ENCODE results near the gene BAG5.

DNA sequence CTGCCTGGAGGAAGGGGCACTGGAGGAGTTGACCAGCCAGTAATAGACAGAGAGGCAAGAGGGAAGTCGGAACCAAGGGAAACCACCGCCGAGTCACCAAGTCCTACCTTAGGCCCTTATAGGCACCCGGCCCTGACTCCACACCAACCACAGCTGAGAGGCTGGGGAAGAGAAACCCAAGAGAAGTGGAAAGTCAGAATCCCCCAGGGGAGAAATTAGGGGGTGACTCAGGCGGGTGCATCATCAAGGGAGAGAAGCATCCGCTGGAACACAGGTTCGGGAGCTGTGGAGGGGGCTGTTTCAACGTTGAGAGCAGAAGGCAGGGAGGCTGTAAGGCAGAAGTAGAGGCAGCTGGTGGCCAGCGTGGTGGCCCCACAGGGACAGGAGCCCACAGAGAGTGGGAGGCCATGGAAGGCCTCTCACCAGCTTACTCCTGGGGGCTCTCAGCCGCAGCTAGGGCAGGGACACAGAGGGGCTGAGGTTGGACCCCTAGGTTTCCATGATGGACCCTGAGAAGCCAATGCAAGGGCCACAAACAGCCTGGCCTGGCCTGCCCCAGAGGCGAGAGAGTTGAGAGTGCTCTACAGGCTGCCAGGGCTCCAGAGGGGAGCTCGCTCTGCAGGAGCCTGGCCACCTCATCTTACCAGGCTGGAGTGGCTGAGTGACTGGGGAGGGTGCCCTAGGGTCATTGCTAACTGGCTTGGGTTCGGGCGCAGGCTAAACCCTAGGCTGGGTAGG, 34.9 kb downstream of the BAG5 start:
- TF ChIP-seq, protein P1, sequence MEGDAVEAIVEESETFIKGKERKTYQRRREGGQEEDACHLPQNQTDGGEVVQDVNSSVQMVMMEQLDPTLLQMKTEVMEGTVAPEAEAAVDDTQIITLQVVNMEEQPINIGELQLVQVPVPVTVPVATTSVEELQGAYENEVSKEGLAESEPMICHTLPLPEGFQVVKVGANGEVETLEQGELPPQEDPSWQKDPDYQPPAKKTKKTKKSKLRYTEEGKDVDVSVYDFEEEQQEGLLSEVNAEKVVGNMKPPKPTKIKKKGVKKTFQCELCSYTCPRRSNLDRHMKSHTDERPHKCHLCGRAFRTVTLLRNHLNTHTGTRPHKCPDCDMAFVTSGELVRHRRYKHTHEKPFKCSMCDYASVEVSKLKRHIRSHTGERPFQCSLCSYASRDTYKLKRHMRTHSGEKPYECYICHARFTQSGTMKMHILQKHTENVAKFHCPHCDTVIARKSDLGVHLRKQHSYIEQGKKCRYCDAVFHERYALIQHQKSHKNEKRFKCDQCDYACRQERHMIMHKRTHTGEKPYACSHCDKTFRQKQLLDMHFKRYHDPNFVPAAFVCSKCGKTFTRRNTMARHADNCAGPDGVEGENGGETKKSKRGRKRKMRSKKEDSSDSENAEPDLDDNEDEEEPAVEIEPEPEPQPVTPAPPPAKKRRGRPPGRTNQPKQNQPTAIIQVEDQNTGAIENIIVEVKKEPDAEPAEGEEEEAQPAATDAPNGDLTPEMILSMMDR (IDR thresholded peaks at IDR 0.05), result no peak
- no peak for TF ChIP-seq POLR2A (IDR thresholded peaks at IDR 0.05)
